Esophagus squamous epithelium (tissue), 4 donors: ENCODE results near the gene CDH16.

Source experiments
- CTCF ChIP-seq, 6 experiments: fragments of 450-650 bp in 4 of 6; fragments of 200-600 bp in 2 of 6; sonication (generic) in 2 of 6; IDR thresholded peaks; one replicate each; pipeline ENCODE4 v1.5.1; 2016 to 2019; ENCODE audit warnings: antibody characterized with exemption in 6 of 6, mild to moderate bottlenecking in 4 of 6, moderate library complexity in 4 of 6
- POLR2A ChIP-seq, 4 donors: fragments of 450-650 bp; IDR thresholded peaks; one replicate each; pipeline ENCODE4 v1.6.1; 2017; ENCODE audit warnings: antibody characterized with exemption in 4 of 4, mild to moderate bottlenecking in 4 of 4, moderate library complexity in 3 of 4

- TF ChIP-seq CTCF (IDR thresholded peaks at IDR 0.05) (no peak), POLR2A (IDR thresholded peaks at IDR 0.05) (no peak)
These were observed 27.3 kb upstream of the CDH16 start for GRCh38 chr16:66945939-66946338.
